ENCODE results near the gene OXGR1.

Gene OXGR1

GRCh38 chr13:96958286-96958891, 35.9 kb downstream of the OXGR1 start:
- no peak for DNase-seq

- DNase-seq = no peak
Measured at GRCh38 chr13:96952595-96952994, 41.7 kb downstream of the OXGR1 start.

- DNase-seq = no peak
Measured at GRCh38 chr13:96948127-96948526, 46.1 kb downstream of the OXGR1 start.

GRCh38 chr13:96947343-96947910, 46.8 kb downstream of the OXGR1 start:
- no peak for DNase-seq

- no peak for DNase-seq
Measured at GRCh38 chr13:96946709-96947311, 47.5 kb downstream of the OXGR1 start.

DNA sequence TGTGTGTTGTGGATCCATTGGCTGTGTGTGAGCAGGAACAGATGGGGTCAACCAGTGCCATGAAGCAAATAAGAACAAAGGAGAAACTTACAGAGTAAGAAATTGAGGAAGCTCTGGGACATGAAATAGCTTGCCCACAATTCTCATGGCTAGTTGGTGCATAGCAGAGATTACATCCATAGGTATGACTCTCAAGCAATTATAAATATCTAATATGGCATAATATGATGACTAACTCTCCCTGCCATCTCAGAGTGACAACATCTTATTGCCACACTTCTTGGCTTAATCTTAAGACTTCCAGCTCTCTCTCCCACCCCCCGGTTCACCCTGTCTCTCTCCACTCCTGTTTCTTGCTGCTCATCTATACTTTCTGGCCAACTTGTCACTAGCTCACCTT, 53.3 kb downstream of the OXGR1 start:
- DNase-seq = no peak

- DNase-seq = no peak
Measured at GRCh38 chr13:96935901-96936300, 58.4 kb downstream of the OXGR1 start.

Measured in activated naive CD4-positive, alpha-beta T cell (primary cell).